OCI-LY7 (cell line): ENCODE measurements around the gene FBLN2.

Experiments
- CTCF ChIP-seq: fragments of 200-600 bp; sonication (generic); conservative IDR thresholded peaks from 2 replicates; pipeline ENCODE4 v1.5.1; 2014; ENCODE audit warnings: mild to moderate bottlenecking, antibody characterized with exemption, low read length, moderate library complexity, mixed read lengths
- EZH2phosphoT487 ChIP-seq: fragments of 200-600 bp; sonication (generic); IDR thresholded peaks from 2 replicates; pipeline ENCODE4 v1.6.1; 2018; ENCODE audit warnings: low read depth, borderline replicate concordance, mild to moderate bottlenecking, mixed run types, antibody characterized with exemption, low read length, moderate library complexity, mixed read lengths

DNA sequence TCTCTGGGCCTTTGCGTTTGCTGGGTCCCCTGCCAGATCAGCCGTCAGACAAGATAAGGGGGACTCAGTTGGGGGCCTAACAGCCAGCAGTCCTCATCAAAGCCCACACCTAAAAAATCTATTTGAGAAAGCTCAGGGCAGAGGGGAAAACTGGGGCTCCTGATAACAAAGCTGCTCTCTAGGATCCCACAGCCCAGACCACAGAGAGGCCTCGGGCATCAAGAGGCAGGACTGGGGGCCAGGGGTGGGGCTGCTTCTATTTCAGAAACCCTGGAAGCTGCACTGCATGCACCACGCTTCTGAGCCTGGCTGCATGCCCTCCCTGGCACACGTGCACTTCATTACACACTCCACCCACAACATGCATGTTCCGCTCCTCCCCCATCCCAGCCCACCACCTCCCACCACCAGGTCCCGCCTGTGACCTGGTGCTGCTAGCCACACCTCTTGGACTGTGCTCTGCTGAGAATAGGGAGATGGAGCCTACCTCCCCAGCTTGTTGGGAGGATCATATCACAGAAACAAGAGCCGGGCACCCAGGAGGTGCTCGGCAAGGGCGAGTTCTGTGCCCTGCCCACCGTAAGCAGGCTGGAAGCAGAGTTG is 26.6 kb downstream of the FBLN2 start:
- TF ChIP-seq CTCF (no peak), EZH2phosphoT487 (no peak)
